Upper lobe of right lung (tissue), 1 donor: ENCODE results near the gene ZBTB1. TPM values are rescaled to one million over a fixed set of nuclear protein-coding genes. Genes with fewer than 3 reads are reported as not detected.

Experiments used
- ATAC-seq: fragments of 200-7000 bp; cut with Tn5 transposase; one replicate; pipeline ENCODE4 v1.9.1; 2020; ENCODE audit warnings: mild to moderate bottlenecking, moderate library complexity
- DNase-seq: peaks from one replicate; pipeline ENCODE4 v3.0.0-alpha.2; 2020
- H3K27ac ChIP-seq: fragments of 200-600 bp; one replicate; pipeline ENCODE4 v1.8.0; 2022
- H3K27me3 ChIP-seq: fragments of 200-600 bp; one replicate; pipeline ENCODE4 v1.8.0; 2022; ENCODE audit warnings: mild to moderate bottlenecking
- H3K36me3 ChIP-seq: fragments of 200-600 bp; one replicate; pipeline ENCODE4 v1.8.0; 2022
- H3K4me1 ChIP-seq: fragments of 200-600 bp; one replicate; pipeline ENCODE4 v1.8.0; 2022
- H3K4me3 ChIP-seq: fragments of 200-600 bp; one replicate; pipeline ENCODE4 v1.8.0; 2022; ENCODE audit warnings: mild to moderate bottlenecking
- H3K9me3 ChIP-seq: fragments of 200-600 bp; one replicate; pipeline ENCODE4 v1.8.0; 2022
- intact Hi-C: fragments of 100-400 bp; cut with DNase I; formaldehyde crosslinking; loops from one replicate; pipeline ENCODE4 v1.11.0; 2022
- total RNA-seq: library from RNA; stranded (reverse); fragmentation: NEBNext Ultra II Directional; extraction: Animal tissue kit (Norgen Biotek cat#: 25700); gene quantifications from one replicate; pipeline ENCODE4 v1.2.1, GENCODE V29; 2021
- TF ChIP-seq, protein P1 (sequence below): fragments of 200-600 bp; IDR thresholded peaks from one replicate; pipeline ENCODE4 v1.8.0; 2022; ENCODE audit warnings: antibody characterized with exemption
- donor health status: DM: no; HTN: yes; CAD: no; lungs with severe emphysema.

The ZBTB1 gene
- total RNA-seq, 1 donor from 2014 or later: 47.9 TPM

DNA sequence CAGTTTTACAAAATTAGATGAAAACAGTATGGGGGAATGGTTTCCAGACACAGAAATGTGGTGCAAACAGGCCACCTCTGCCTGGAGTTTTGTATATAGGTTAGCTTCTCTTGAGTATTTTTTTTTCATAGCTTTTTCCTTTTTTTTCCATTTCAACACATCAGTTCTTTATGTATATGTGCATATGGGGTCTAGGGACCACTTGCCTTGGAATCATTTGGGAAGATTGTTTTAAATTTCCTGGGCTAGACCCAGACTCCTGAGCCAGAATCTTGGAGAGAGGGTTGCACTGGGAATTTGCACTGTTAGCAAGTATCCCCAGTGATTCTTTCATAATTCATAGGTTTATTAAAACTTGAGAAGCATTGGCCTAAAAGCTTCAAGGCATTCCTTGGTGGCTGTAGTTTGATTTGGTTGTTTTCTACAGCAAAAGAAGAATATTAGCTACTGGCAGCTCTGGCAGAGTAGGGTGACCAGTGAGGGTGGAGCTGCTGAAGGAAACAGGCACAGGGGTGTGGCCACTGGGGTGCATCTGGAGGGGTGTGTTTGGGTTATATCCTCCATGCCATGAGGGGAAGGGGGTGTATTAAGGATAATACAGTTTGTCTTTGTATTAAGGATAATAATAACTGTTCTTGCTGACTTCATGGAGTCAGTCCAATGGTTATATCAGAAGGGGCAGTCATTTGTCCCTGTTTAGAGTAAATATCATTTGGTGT, 68.0 kb downstream of the ZBTB1 start:
- Histone ChIP-seq H3K4me1 (no peaks in the 10 kb centered on the region), H3K4me3 (no peak overlapping the region), H3K27me3 (no peaks in the 10 kb centered on the region), H3K36me3 (no peaks in the 10 kb centered on the region), H3K27ac (no peak overlapping the region), H3K9me3 (no peaks in the 10 kb centered on the region)
- intact Hi-C loops: no loop called here
- TF ChIP-seq, protein P1, sequence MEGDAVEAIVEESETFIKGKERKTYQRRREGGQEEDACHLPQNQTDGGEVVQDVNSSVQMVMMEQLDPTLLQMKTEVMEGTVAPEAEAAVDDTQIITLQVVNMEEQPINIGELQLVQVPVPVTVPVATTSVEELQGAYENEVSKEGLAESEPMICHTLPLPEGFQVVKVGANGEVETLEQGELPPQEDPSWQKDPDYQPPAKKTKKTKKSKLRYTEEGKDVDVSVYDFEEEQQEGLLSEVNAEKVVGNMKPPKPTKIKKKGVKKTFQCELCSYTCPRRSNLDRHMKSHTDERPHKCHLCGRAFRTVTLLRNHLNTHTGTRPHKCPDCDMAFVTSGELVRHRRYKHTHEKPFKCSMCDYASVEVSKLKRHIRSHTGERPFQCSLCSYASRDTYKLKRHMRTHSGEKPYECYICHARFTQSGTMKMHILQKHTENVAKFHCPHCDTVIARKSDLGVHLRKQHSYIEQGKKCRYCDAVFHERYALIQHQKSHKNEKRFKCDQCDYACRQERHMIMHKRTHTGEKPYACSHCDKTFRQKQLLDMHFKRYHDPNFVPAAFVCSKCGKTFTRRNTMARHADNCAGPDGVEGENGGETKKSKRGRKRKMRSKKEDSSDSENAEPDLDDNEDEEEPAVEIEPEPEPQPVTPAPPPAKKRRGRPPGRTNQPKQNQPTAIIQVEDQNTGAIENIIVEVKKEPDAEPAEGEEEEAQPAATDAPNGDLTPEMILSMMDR: no peak
- ATAC-seq: no peak
- DNase-seq: no peak

DNA sequence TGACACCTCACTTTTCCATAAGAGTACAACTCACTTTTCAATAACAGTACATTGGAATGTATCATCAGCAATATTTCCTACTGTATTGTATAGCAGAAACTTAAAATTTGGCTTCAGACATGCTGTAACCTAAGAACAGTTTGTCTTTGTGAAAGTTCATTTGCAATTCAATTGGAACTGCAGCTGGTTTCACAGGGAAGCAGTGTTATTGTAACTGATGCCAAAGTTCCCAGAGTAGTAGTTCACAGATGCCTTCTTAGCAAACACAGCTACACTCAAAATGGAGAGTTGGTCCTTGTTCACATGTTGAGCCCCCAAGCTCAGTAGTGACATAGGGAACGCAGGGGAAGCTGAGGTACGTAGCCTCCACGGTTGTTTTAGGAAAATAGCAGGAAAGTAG, 68.5 kb downstream of the ZBTB1 start:
- TF ChIP-seq, protein P1: no peak
- H3K36me3 ChIP-seq: no peaks in the 10 kb centered on the region
- no peak for DNase-seq
- H3K27ac ChIP-seq: no peak overlapping the region
- intact Hi-C loops: no loop called here
- no peaks in the 10 kb centered on the region for H3K9me3 ChIP-seq
- H3K4me3 ChIP-seq: no peak overlapping the region
- H3K27me3 ChIP-seq: no peaks in the 10 kb centered on the region
- no peaks in the 10 kb centered on the region for H3K4me1 ChIP-seq
- ATAC-seq: no peak

Other genes starting within 250 kb of the ZBTB1 start
- 1.3 TPM for gene ESR2, start 210.4 kb upstream of the ZBTB1 start, total RNA-seq
- gene MTHFD1, start 116.4 kb upstream of the ZBTB1 start, total RNA-seq: 47.1 TPM
- 3.6 TPM for gene AKAP5, start 39.3 kb upstream of the ZBTB1 start, total RNA-seq
- 13.1 TPM for gene ZBTB25, start 932 bp upstream of the ZBTB1 start, total RNA-seq
- gene HSPA2, start 36.0 kb downstream of the ZBTB1 start, total RNA-seq: 13.5 TPM
- gene PPP1R36, start 45.2 kb downstream of the ZBTB1 start, total RNA-seq: 0.46 TPM
- gene PLEKHG3, start 199.7 kb downstream of the ZBTB1 start, total RNA-seq: 34.5 TPM